Measurements from ENCODE around the gene ABCB8.

Gene ABCB8

DNA sequence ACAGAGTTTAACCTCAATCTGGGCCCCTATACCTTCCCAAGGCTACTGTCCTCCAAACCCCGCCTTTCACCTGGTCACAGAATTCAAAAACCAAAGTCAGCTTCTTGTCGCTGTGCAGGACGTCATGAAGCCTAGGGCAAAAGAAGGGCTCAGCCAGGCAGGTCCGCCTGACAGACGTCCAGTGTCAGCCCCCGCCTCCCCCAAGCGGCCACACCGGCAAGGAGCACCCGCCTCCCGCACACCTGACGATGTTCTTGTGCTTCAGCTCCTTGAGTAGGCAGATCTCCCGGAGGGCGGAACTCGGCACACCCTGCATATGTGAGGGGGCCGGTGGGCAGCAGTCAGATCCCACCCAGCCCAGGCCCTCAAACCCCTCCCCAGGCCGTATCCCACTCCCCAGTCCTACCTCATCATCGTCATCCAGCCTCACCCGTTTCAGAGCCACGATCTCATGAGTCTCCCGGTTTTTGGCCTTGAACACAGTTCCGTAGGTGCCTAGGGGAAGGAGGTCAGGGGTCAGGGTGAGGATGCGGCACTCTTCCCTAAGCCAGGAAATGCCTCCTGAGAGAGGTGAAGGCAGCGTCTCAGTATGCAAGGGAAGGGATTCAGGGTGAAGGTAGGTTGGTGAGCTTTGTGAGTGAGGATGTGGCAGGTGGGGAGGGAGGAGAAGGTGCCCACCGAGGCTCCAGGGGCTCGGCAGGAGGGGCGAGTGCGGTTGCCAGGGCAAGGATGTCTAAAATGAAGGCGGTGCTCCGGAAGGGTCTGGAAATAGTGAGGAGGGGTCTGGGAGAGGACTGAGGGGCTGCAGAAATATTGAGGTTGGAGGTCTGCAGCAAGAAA, 28.6 kb downstream of the ABCB8 start:
- Histone ChIP-seq H3K27ac (ENCODE audit: low read depth in 2 of 2, low read length in 2 of 2) (no peak overlapping the region), H3K36me3 (ENCODE audit: control insufficient read depth in 2 of 2, insufficient read depth in 2 of 2, low read length in 2 of 2) (no peaks in the 10 kb centered on the region), H3K27me3 (ENCODE audit: control insufficient read depth in 2 of 2, insufficient read depth in 2 of 2, low read length in 2 of 2) (no peaks in the 10 kb centered on the region), H3K4me1 (ENCODE audit: control insufficient read depth in 2 of 2, insufficient read depth in 2 of 2, low read length in 2 of 2) (peaks cover 35 to 39% of the 10 kb centered on the region in 2 donors), H3K4me3 (ENCODE audit: low read length in 2 of 2) (peak overlapping the region; percentile 86 to 98), H3K9me3 (ENCODE audit: control insufficient read depth in 2 of 2, low read length in 2 of 2) (no peaks in the 10 kb centered on the region), H3K9ac (ENCODE audit: low read depth in 1 of 2, low read length in 2 of 2) (peak overlapping the region; percentile 59 to 77)

DNA sequence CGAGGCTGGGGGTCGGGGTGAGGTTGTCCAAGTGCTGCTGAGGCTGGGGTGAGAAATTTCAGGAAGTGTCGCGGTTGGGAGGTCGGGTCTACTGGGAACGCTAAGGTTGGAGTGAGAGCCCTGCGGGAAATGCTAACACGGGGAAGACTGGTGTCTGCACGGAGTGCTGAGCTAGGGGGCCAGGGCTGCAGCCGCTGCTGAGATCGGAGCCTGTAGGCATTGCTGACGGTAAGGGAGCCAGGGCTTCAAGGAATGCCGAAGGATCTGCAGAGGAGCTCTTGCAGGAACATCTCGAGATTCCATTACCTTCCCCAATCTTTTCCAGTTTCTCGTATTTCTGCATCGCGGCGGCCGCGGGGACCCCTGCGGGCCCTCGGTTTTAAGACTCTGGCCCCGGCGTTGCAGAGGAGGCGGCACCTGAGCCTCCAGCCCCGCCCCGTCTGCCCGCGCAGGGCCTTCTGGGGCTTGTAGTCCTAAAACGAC, 29.3 kb downstream of the ABCB8 start, which contains the start of gene CDK5:
Gene CDK5 (minus strand): TSS at position 392 of the 483 bp plus-strand sequence. CDS start 49 bp downstream, at position 343.
- H3K4me1 ChIP-seq (ENCODE audit: control insufficient read depth in 2 of 2, insufficient read depth in 2 of 2, low read length in 2 of 2) = peaks cover 41 to 44% of the 10 kb centered on the region in 2 donors

DNA sequence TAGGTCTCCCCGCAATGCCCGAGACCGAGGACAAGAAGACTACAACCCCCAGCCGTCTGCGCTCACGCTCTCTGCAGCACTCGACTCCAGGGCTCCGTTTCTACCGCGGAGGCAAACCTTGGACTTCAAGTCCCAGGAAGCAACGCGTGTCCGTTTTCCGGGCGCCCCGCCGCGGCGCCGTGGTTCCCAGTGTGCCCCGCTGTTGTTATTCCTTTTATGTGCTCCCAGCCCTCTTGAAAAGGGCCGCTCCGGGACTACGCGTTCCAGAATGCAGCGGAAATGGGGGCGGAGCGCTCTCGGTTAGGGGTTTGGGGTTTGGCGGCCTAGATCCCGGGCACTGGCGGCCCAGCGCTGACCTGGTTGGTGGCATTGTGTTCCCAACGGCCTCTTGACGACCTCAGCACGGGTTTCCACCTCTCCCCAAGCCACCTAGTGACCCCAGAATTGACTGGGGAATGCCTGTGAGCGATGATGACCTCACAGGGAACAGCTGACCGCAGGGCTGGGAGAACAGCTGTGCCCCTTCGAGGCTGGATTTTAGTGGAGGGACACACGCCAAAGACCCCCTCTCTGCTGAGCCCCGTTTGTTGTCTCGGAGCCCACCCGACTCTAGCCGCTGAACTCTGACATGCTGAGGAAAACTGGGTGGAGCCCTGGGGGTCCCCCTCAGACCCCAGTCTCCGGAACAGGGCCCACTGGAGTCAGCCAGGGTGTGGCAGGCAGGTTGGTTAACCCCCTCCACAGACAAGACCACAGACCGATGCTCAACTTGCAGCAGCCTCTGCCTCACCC, 29.9 kb downstream of the ABCB8 start:
- Histone ChIP-seq H3K4me1 (ENCODE audit: control insufficient read depth in 2 of 2, insufficient read depth in 2 of 2, low read length in 2 of 2) (peaks cover 44 to 47% of the 10 kb centered on the region in 2 donors), H3K27ac (ENCODE audit: low read depth in 2 of 2, low read length in 2 of 2) (peak overlapping the region; percentile 97 to 98)

More for the DNA sequence above, 29.3 kb downstream of the ABCB8 start, which contains the start of gene CDK5:
- H3K9me3 ChIP-seq (ENCODE audit: control insufficient read depth in 2 of 2, low read length in 2 of 2) = no peaks in the 10 kb centered on the region
- no peaks in the 10 kb centered on the region for H3K36me3 ChIP-seq (ENCODE audit: control insufficient read depth in 2 of 2, insufficient read depth in 2 of 2, low read length in 2 of 2)
- H3K4me3 ChIP-seq (ENCODE audit: low read length in 2 of 2) = peak within 1 kb of the TSS; percentile 86 to 98
- peak within 1 kb of the TSS; percentile 88 to 90 for H3K9ac ChIP-seq (ENCODE audit: low read depth in 1 of 2, low read length in 2 of 2)
- H3K27me3 ChIP-seq (ENCODE audit: control insufficient read depth in 2 of 2, insufficient read depth in 2 of 2, low read length in 2 of 2) = no peaks in the 10 kb centered on the region
- peak within 1 kb of the TSS; percentile 97 to 98 for H3K27ac ChIP-seq (ENCODE audit: low read depth in 2 of 2, low read length in 2 of 2)

DNA sequence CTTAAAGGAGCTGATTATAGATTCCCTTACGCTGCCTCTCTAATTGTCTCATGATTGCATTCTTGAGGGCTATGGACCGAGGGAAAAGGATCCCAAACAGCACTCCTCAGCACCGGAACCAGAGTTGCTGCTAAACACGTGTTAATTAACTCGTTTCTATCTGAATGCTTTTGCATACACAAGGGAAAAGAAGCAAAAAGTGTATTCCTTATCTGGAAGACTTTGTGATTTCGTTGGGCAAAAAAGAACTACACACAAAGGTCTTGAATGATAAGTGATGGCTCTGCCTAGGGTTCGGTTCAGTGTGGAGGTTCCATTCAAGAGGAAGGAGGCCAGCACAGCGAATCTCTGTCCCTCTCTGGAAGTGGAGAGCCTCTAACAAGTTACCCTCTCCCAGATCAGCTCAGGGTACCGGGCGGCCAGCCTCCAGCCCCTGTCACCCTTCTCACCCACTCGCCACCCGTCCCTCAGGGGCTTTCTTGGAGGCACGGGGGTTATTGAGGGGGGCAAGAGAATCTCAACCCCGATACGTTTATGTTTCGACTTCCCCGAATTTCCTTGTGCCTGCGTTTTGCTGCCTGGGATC, 30.6 kb downstream of the ABCB8 start:
- peaks cover 47 to 49% of the 10 kb centered on the region in 2 donors for H3K4me1 ChIP-seq (ENCODE audit: control insufficient read depth in 2 of 2, insufficient read depth in 2 of 2, low read length in 2 of 2)
- H3K36me3 ChIP-seq (ENCODE audit: control insufficient read depth in 2 of 2, insufficient read depth in 2 of 2, low read length in 2 of 2) = peaks cover 0 to under 1% of the 10 kb centered on the region in 2 donors
- H3K27ac ChIP-seq (ENCODE audit: low read depth in 2 of 2, low read length in 2 of 2) = peak overlapping the region; percentile 97 to 98

More for the DNA sequence above, 29.9 kb downstream of the ABCB8 start:
- peak overlapping the region; percentile 88 to 90 for H3K9ac ChIP-seq (ENCODE audit: low read depth in 1 of 2, low read length in 2 of 2)
- H3K36me3 ChIP-seq (ENCODE audit: control insufficient read depth in 2 of 2, insufficient read depth in 2 of 2, low read length in 2 of 2) = no peaks in the 10 kb centered on the region
- peak overlapping the region; percentile 86 to 98 for H3K4me3 ChIP-seq (ENCODE audit: low read length in 2 of 2)
- H3K9me3 ChIP-seq (ENCODE audit: control insufficient read depth in 2 of 2, low read length in 2 of 2) = no peaks in the 10 kb centered on the region
- H3K27me3 ChIP-seq (ENCODE audit: control insufficient read depth in 2 of 2, insufficient read depth in 2 of 2, low read length in 2 of 2) = no peaks in the 10 kb centered on the region

DNA sequence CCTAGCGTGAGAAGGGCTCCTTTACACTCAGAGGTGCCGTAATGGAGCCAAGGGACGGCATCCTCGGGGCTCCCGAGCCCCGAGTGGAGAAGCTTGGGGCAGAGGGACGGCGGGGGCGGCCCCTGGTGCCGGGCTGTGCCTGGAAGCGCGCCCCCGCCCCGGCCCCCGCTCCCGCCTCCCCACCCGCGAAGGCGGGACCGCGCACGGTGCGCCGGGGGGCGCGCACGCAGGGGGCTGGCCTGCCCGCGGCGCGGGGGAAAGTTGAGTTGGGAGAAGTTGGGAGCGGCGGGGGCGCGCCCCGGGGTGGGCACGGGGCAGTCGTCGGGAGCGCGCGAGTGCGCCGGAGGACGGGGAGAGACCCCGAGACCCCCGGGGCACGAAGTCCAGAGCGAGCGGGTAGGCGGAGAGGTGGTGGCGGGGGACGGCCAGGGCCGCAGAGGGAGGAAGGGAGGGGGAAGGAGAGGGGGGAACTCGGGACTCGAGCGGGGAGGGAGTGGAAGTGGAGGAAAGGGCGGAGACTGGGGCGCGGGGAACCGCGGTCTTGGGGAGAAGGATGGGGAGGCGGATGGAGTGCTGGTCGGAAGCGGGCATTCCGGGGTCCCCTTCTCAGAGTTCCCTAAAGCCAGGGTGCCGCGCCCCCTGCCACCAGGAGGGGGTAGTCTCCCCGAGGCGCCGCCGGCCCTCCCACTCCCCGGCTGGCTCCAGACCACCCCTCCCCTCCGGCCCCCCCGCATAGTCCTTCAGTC, 31.3 kb downstream of the ABCB8 start, which contains the start of gene SLC4A2:
Gene SLC4A2 (plus strand): TSS at position 223 of the 746 bp plus-strand sequence. CDS start 2,399 bp downstream, outside the sequence.
- H3K27ac ChIP-seq (ENCODE audit: low read depth in 2 of 2, low read length in 2 of 2) = peak within 1 kb of the TSS; percentile 97 to 98
- H3K9me3 ChIP-seq (ENCODE audit: control insufficient read depth in 2 of 2, low read length in 2 of 2) = no peaks in the 10 kb centered on the region
- peak within 1 kb of the TSS; percentile 88 to 90 for H3K9ac ChIP-seq (ENCODE audit: low read depth in 1 of 2, low read length in 2 of 2)
- no peaks in the 10 kb centered on the region for H3K27me3 ChIP-seq (ENCODE audit: control insufficient read depth in 2 of 2, insufficient read depth in 2 of 2, low read length in 2 of 2)
- H3K4me3 ChIP-seq (ENCODE audit: low read length in 2 of 2) = peak within 1 kb of the TSS; percentile 86 to 98
- H3K4me1 ChIP-seq (ENCODE audit: control insufficient read depth in 2 of 2, insufficient read depth in 2 of 2, low read length in 2 of 2) = peaks cover 47 to 49% of the 10 kb centered on the region in 2 donors
- peaks cover 0 to 6% of the 10 kb centered on the region in 2 donors for H3K36me3 ChIP-seq (ENCODE audit: control insufficient read depth in 2 of 2, insufficient read depth in 2 of 2, low read length in 2 of 2)

More for the DNA sequence above, 30.6 kb downstream of the ABCB8 start:
- Histone ChIP-seq H3K27me3 (ENCODE audit: control insufficient read depth in 2 of 2, insufficient read depth in 2 of 2, low read length in 2 of 2) (no peaks in the 10 kb centered on the region), H3K9ac (ENCODE audit: low read depth in 1 of 2, low read length in 2 of 2) (peak overlapping the region; percentile 88 to 90), H3K4me3 (ENCODE audit: low read length in 2 of 2) (peak overlapping the region; percentile 86 to 98), H3K9me3 (ENCODE audit: control insufficient read depth in 2 of 2, low read length in 2 of 2) (no peaks in the 10 kb centered on the region)

DNA sequence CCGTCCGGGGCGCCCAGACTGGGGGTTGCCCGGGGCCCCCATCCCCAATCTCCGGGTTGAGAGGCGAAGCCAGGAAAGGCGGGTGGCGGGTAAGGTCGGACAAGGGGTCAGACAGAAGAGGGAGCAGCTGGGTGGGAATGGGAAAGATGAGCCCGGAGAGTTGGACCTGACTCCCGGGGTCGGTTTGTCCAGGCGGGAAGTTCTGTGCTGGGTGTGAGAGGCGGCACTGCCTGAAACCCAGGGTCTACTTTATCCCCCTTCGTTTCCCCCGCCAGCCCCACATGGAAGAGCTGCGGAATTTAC, 31.8 kb downstream of the ABCB8 start:
- Histone ChIP-seq H3K9me3 (ENCODE audit: control insufficient read depth in 2 of 2, low read length in 2 of 2) (no peaks in the 10 kb centered on the region), H3K27ac (ENCODE audit: low read depth in 2 of 2, low read length in 2 of 2) (peak overlapping the region; percentile 97 to 98), H3K9ac (ENCODE audit: low read depth in 1 of 2, low read length in 2 of 2) (peak overlapping the region; percentile 63 to 90), H3K36me3 (ENCODE audit: control insufficient read depth in 2 of 2, insufficient read depth in 2 of 2, low read length in 2 of 2) (peaks cover 3 to 10% of the 10 kb centered on the region in 2 donors), H3K4me3 (ENCODE audit: low read length in 2 of 2) (peak overlapping the region; percentile 86 to 98), H3K4me1 (ENCODE audit: control insufficient read depth in 2 of 2, insufficient read depth in 2 of 2, low read length in 2 of 2) (peaks cover 47 to 49% of the 10 kb centered on the region in 2 donors), H3K27me3 (ENCODE audit: control insufficient read depth in 2 of 2, insufficient read depth in 2 of 2, low read length in 2 of 2) (no peaks in the 10 kb centered on the region)

DNA sequence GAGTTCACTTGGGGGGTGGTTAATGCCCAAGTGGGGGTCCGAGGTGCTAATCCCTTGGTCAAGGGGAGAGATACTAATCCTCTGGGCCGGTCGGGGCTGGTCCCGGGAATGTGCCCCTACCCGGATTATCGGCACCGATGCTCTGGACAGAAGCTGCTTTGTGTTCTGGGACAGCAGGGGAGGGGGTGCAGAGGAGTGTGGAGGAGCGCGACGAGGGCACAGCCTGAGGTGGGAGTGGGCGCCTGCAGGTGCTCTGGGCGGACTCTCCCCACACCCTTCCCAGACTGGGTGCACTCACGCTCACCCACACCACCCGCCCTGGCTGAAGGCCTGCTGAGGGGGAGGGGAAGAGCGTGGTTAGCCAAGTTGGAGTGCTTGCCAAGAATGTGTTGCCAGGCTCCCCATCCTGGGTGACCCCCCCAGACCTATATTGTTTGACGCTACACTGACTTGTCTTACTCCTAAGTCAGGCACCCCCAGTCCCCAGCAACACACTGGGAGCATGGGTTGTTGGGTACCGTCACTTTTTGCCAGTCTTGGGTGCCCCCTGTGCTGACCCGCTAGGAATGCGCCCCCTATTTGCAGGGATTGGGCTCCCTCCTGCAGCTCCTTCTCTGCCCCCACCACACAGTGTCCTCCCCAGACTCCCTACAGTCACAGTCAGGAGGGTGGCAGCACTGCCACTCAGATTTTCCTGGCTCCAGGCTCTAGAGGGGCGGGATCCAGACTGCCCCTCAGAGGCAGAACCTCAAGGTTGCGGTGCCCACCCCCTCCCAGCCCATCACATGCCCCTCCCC, 32.4 kb downstream of the ABCB8 start:
- Histone ChIP-seq H3K4me3 (ENCODE audit: low read length in 2 of 2) (peak overlapping the region; percentile 86 to 98), H3K4me1 (ENCODE audit: control insufficient read depth in 2 of 2, insufficient read depth in 2 of 2, low read length in 2 of 2) (peaks cover 47 to 49% of the 10 kb centered on the region in 2 donors), H3K36me3 (ENCODE audit: control insufficient read depth in 2 of 2, insufficient read depth in 2 of 2, low read length in 2 of 2) (peaks cover 5 to 15% of the 10 kb centered on the region in 2 donors), H3K27ac (ENCODE audit: low read depth in 2 of 2, low read length in 2 of 2) (peak overlapping the region; percentile 97 to 98), H3K9me3 (ENCODE audit: control insufficient read depth in 2 of 2, low read length in 2 of 2) (no peaks in the 10 kb centered on the region), H3K27me3 (ENCODE audit: control insufficient read depth in 2 of 2, insufficient read depth in 2 of 2, low read length in 2 of 2) (no peaks in the 10 kb centered on the region), H3K9ac (ENCODE audit: low read depth in 1 of 2, low read length in 2 of 2) (peak overlapping the region; percentile 63 to 90)

DNA sequence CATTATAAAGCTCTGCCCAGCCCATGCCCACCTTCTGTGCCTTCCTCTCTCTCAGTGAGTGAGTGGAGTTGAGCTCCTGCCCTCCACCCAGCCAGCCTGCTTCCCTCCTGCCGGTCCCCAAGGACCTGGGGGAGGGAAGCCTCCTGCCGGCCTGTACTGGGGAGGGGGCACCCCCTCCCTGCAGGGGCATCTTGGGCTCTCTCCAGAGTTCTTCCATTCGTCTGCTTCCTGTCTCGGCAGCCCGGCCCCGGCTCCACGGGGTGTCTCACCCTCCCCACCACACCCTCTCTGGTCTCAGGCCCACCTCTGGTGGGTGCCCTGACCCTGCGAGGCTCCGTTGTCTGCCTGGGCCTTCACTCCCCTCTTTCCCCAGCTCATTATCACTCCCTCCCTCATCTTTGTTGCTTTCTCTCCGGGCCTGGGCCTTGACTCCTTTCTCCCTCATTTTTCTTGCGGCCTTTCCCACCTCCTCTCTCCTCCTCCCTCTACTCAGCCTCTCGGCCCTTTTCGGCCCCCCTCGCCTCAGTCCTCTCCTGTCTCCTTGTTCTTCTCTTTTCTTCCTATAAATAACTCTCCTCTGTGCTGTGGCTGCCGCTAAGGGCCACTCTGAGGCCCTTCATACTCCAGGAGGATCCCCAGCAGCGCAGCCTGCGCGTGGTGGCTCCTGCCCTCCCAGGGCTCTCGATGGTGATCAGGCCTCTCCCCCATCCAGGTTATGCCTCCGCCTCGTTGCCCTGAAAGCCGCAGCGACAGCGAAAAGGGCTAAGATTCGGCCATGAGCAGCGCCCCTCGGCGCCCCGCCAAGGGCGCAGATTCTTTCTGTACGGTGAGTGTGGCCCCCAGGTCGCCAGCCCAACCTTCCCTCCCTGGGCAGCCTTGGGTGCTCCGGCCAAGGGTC, 33.2 kb downstream of the ABCB8 start:
- Histone ChIP-seq H3K27me3 (ENCODE audit: control insufficient read depth in 2 of 2, insufficient read depth in 2 of 2, low read length in 2 of 2) (no peaks in the 10 kb centered on the region), H3K9me3 (ENCODE audit: control insufficient read depth in 2 of 2, low read length in 2 of 2) (no peaks in the 10 kb centered on the region), H3K4me1 (ENCODE audit: control insufficient read depth in 2 of 2, insufficient read depth in 2 of 2, low read length in 2 of 2) (peaks cover 47 to 49% of the 10 kb centered on the region in 2 donors), H3K9ac (ENCODE audit: low read depth in 1 of 2, low read length in 2 of 2) (peak overlapping the region in 1 of 2 donors; percentile 14), H3K27ac (ENCODE audit: low read depth in 2 of 2, low read length in 2 of 2) (peak overlapping the region in 1 of 2 donors; percentile 70), H3K4me3 (ENCODE audit: low read length in 2 of 2) (peak overlapping the region; percentile 19 to 86), H3K36me3 (ENCODE audit: control insufficient read depth in 2 of 2, insufficient read depth in 2 of 2, low read length in 2 of 2) (peaks cover 9 to 18% of the 10 kb centered on the region in 2 donors)

All from mucosa of rectum (tissue), 2 donors.